ENCODE measurements around the gene GSN. TPM values are rescaled to one million over a fixed set of nuclear protein-coding genes. Genes with fewer than 3 reads are reported as not detected.
A peak's percentile ranks its signal among the peaks of the same experiment; 100 is the strongest.

Gene GSN
- total RNA-seq, 1 experiment from 2014 or later = 68.3 TPM

DNA sequence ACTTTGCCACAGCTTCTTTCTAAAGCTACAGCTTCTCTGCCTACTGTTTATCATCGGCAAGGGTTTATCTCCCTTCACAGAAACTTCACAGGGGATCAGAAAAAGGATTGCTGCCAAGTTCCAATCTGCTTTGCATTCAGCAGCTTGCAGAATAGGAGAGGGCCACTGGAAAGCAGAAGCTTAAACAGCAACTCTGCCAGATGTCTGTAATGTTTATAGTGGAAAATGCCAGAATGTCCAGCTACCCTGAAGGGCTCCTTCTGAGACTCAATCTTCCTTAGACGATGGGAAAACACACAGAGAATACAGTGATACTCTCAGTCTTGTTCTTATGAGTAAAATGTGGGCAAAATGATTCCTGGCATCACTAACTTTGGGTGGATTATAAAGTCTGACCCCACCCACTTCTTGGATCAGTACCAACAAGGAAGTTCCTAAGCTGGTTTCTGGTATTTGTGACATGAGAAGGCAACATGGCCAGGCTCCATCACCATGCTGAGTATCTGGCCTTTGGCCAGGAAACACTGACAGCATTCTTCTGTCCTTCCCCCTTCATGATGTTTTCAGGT, 83.1 kb downstream of the GSN start:
- peaks cover under 1% of the 10 kb centered on the region for H3K36me3 Mint-ChIP-seq (ENCODE audit: insufficient read depth, unreplicated experiment)
- CTCF ChIA-PET = interaction anchor here (0.9 kb wide), 1 partner anchor 73 kb away, joined by 3 read pairs; no protein-coding TSS in a partner anchor
- H3K4me3 Mint-ChIP-seq (ENCODE audit: low read depth, unreplicated experiment) = no peak overlapping the region

DNA sequence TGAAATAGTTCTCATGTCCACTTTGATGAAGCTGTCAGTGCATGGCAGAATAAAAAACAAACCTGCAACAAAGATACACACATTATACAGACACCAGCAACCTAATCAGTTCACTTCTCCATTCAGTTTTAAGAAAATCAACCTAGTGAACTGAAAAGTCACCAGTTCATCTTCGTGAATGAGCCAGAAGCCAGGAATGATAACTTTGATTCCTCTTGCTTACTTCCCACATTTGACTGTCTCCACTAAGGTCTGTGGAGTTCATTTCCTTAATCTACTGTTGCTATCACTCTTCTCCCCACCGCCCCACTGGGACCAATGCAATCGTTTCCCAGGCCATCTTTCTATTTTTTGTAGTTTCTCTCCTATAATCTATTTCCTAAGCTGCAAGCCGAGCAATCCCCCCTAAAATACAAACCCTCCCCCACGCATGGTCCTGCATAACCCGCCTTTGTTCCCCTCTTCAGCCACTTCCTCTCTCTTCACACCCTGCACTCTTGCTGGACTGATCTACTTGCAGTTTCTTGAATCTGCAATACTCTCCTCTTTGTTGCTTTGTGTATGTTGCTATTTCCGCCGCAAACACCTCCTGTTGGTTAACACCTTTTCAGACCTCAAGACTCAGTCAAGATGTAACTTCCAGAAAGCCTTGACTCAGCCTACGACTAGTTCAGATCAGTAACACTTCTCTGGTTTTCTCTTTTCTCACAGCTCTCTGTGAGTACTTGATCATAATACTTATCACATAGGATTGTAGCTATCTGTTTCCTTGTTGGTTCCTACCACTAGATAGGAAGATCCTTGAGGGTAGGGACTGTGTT, 85.5 kb downstream of the GSN start:
- Mint-ChIP-seq H3K27me3 (ENCODE audit: unreplicated experiment) (no peaks in the 10 kb centered on the region), H3K9me3 (ENCODE audit: low read depth, unreplicated experiment) (no peaks in the 10 kb centered on the region), H3K4me3 (ENCODE audit: low read depth, unreplicated experiment) (no peak overlapping the region), H3K36me3 (ENCODE audit: insufficient read depth, unreplicated experiment) (peaks cover 7% of the 10 kb centered on the region), H3K4me1 (ENCODE audit: low read depth, unreplicated experiment) (peaks cover 32% of the 10 kb centered on the region), H3K27ac (ENCODE audit: unreplicated experiment) (no peak overlapping the region)
- intact Hi-C loops (cut with micrococcal nuclease; ENCODE audit: unreplicated experiment) = no loop called here
- no peak for DNase-seq
- CTCF ChIA-PET = interaction anchor here (1.2 kb wide), 1 partner anchor 11 kb away, joined by 6 read pairs; no protein-coding TSS in a partner anchor
- BruUV-seq (replicated peaks) = no TSS peak
- TF ChIP-seq, protein P1, sequence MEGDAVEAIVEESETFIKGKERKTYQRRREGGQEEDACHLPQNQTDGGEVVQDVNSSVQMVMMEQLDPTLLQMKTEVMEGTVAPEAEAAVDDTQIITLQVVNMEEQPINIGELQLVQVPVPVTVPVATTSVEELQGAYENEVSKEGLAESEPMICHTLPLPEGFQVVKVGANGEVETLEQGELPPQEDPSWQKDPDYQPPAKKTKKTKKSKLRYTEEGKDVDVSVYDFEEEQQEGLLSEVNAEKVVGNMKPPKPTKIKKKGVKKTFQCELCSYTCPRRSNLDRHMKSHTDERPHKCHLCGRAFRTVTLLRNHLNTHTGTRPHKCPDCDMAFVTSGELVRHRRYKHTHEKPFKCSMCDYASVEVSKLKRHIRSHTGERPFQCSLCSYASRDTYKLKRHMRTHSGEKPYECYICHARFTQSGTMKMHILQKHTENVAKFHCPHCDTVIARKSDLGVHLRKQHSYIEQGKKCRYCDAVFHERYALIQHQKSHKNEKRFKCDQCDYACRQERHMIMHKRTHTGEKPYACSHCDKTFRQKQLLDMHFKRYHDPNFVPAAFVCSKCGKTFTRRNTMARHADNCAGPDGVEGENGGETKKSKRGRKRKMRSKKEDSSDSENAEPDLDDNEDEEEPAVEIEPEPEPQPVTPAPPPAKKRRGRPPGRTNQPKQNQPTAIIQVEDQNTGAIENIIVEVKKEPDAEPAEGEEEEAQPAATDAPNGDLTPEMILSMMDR (IDR thresholded peaks at IDR 0.05; ENCODE audit: unreplicated experiment) = no peak

More for the DNA sequence above, 83.1 kb downstream of the GSN start:
- no peak overlapping the region for H3K27ac Mint-ChIP-seq (ENCODE audit: unreplicated experiment)
- TF ChIP-seq, protein P1 (IDR thresholded peaks at IDR 0.05; ENCODE audit: unreplicated experiment) = no peak
- no TSS peak for BruUV-seq (replicated peaks)
- no peaks in the 10 kb centered on the region for H3K27me3 Mint-ChIP-seq (ENCODE audit: unreplicated experiment)
- H3K9me3 Mint-ChIP-seq (ENCODE audit: low read depth, unreplicated experiment) = no peaks in the 10 kb centered on the region
- intact Hi-C loops (cut with micrococcal nuclease; ENCODE audit: unreplicated experiment) = no loop called here
- peak; percentile 73 for DNase-seq
- H3K4me1 Mint-ChIP-seq (ENCODE audit: low read depth, unreplicated experiment) = peaks cover 14% of the 10 kb centered on the region

DNA sequence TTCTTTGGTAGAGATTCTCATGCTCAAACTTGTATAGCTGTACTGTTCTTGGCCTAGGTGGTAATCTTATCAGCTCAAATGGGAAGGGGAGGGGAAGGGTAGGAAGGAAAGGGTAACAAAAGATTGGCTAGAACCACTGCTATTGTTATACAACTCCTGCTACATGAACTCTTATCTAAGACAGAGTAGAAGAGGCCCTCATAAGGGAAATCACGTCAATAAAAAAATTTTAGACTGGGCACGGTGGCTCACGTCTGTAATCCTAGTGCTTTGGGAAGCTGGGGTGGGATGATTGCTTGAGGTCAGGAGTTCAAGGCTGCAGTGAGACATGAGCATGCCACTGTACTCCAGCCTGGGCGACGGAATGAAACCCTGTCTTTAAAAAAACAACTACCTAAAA, 86.2 kb downstream of the GSN start:
- peaks cover 7% of the 10 kb centered on the region for H3K36me3 Mint-ChIP-seq (ENCODE audit: insufficient read depth, unreplicated experiment)
- peaks cover 38% of the 10 kb centered on the region for H3K4me1 Mint-ChIP-seq (ENCODE audit: low read depth, unreplicated experiment)

DNA sequence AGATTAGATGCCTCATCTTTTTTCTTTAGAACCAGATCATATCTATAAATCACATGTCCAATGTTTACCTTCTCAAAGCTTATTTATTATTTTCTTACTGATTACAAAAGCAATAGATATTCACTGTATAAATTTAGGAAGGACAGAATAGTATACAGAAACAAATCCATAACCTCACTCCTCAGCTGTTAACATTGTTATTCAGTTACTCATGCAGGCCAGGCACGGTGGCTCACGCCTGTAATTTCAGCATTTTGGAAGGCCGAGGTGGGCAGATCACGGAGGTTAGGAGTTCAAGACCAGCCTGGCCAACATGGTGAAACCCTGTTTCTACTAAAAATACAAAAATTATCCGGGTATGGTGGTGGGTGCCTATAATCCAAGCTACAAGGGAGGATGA, 86.8 kb downstream of the GSN start:
- Mint-ChIP-seq H3K27me3 (ENCODE audit: unreplicated experiment) (no peaks in the 10 kb centered on the region), H3K4me3 (ENCODE audit: low read depth, unreplicated experiment) (no peak overlapping the region), H3K9me3 (ENCODE audit: low read depth, unreplicated experiment) (no peaks in the 10 kb centered on the region), H3K36me3 (ENCODE audit: insufficient read depth, unreplicated experiment) (peaks cover 7% of the 10 kb centered on the region), H3K4me1 (ENCODE audit: low read depth, unreplicated experiment) (peaks cover 38% of the 10 kb centered on the region), H3K27ac (ENCODE audit: unreplicated experiment) (no peak overlapping the region)
- no TSS peak for BruUV-seq (replicated peaks)
- DNase-seq = no peak
- CTCF ChIA-PET = interaction anchor here (0.7 kb wide), 1 partner anchor 35 kb away, joined by 5 read pairs; no protein-coding TSS in a partner anchor
- TF ChIP-seq, protein P1 (IDR thresholded peaks at IDR 0.05; ENCODE audit: unreplicated experiment) = no peak
- intact Hi-C loops (cut with micrococcal nuclease; ENCODE audit: unreplicated experiment) = no loop called here

More for the DNA sequence above, 86.2 kb downstream of the GSN start:
- intact Hi-C loops (cut with micrococcal nuclease; ENCODE audit: unreplicated experiment) = no loop called here
- CTCF ChIA-PET = interaction anchor here (1.2 kb wide), 1 partner anchor 10 kb away, joined by 6 read pairs; no protein-coding TSS in a partner anchor
- H3K27ac Mint-ChIP-seq (ENCODE audit: unreplicated experiment) = no peak overlapping the region
- no peaks in the 10 kb centered on the region for H3K27me3 Mint-ChIP-seq (ENCODE audit: unreplicated experiment)
- no peaks in the 10 kb centered on the region for H3K9me3 Mint-ChIP-seq (ENCODE audit: low read depth, unreplicated experiment)
- TF ChIP-seq, protein P1 (IDR thresholded peaks at IDR 0.05; ENCODE audit: unreplicated experiment) = no peak
- DNase-seq = no peak
- H3K4me3 Mint-ChIP-seq (ENCODE audit: low read depth, unreplicated experiment) = no peak overlapping the region
- BruUV-seq (replicated peaks) = no TSS peak
